HG03175 (cell line): ENCODE data around the gene MEPCE.
A peak's percentile ranks its signal among the peaks of the same experiment; 100 is the strongest.

ENCODE experiments used
- ATAC-seq: cut with Tn5 transposase; IDR thresholded peaks from one replicate; pipeline ENCODE4 v1.9.1; 2021; ENCODE audit warnings: mild to moderate bottlenecking, moderate library complexity; ENCODE audit not compliant: unreplicated experiment

Gene MEPCE

GRCh38 chr7:100406767-100407166 is 22.9 kb upstream of the MEPCE start:
- no peak for ATAC-seq

- no peak for ATAC-seq
These were observed 22.1 kb upstream of the MEPCE start for GRCh38 chr7:100407285-100408180.

DNA sequence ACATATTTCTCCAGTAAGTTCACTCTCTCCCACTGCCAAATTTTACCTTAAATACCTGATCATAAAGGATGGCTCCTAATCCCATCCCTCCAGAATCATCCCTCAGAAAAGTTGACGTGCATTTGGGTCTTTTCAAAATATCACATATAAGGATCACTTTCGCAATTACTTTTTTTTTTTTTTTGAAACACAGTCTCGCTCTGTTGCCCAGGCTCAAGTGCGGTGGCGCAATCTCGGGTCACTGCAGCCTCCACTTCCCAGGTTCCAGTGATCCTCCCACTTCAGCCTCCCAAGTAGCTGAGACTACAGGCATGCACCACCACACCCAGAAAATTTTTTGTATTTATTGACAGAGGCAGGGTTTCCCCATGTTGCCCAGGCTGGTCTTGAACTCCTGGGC is 18.5 kb upstream of the MEPCE start:
- ATAC-seq: no peak

GRCh38 chr7:100413346-100413745 is 16.3 kb upstream of the MEPCE start:
- no peak for ATAC-seq

DNA sequence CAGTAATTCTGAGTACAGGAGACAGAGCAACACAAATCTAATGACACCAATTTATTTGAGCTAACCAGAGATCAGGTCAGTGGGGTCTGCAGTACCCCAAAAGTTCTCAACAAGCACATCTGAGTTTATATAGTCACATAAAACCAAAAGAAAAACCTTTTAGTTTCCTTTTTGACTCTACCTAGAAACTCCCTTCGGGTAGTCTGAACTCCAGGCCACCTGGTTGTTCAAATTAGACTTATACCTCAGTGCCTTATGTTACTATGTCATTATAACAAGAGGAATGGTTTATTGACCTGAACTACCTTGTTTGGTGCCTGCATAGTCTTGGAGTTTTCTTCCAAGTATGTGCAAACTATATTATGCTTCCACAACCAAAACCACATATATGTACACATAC is 15.7 kb upstream of the MEPCE start:
- no peak for ATAC-seq

- ATAC-seq: no peak
These were observed 14.2 kb upstream of the MEPCE start for GRCh38 chr7:100415448-100415847.

GRCh38 chr7:100418930-100419659 is 10.5 kb upstream of the MEPCE start:
- no peak for ATAC-seq

- no peak for ATAC-seq
These were observed 9.9 kb upstream of the MEPCE start for GRCh38 chr7:100419660-100420226.

DNA sequence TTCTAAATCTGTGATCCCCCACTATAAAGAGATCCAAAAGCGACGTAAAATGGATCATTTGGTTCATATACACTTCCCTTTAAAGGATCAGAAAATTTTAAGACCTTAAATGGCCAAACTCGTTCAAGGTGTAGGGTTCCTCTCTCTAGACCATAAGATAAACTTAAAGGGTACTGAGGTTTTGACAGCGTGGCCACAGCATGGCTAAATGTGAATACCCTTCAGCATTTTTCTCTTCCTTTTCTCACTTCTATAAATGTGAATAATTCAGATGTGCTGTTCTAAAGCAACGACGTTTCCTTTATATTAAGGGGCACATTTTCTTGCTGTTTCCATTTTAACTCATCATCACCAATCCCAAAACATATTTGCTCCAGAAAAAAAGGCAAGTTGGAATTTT is 6.3 kb upstream of the MEPCE start:
- no peak for ATAC-seq

DNA sequence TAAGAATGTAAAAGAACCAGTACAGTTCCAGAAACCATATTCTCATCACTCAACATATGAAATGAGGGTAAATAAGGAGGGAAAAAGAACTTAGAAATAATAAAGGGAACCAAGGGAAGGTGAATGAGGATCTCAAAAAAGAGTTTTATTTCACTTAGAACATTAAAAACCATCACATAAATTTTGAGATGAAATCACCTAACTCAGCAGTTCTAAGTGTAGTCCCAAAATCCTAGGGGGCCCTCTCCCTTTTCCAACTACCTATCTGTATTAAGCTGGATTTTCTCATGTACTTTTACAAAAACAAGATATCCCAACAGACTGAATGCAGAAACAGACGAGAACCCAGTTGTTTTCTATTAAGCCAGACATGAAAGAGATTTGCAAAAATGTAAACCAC is 4.3 kb upstream of the MEPCE start:
- ATAC-seq: no peak

DNA sequence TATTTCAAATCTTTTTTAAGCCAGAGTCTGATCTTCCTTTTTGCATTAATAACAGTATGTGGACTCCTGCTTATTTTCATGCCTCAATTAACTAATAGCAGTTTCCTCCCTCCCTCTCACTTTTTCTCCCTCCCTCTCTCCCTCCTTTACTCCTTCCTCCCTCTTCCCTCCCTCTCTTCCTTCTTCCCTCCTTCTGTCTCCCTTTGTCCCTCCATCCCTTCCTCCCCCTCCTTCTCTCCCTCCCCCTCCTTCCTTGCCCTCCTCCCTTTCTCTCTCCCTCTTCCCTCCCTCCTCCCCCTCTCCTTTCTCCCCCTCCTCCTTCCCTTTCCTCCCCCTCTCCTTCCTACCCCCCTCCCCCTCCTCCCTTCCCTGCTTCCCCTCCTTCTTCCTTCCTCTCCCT is 3.1 kb upstream of the MEPCE start:
- no peak for ATAC-seq

DNA sequence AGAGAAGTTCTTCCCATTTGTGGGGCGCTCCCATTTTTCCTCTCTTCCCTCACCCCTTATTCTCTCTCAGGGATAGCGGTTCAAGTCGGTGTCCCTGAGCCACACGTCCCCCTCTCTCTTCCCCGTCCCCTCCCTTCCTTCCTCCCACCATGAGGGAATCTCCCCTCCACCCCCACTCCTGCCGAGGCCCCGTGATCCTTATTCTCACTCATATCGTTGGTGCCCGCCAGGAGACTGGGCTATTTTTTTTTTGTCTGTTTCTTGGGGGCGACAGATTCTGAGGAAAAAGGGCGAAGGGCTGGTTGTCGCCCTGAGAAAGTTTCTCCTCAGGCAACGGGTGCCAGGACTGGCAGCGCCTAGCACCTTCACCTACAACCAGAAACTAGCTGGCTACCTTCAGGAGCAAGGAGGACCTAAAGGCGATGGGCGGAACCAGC is 1.9 kb upstream of the MEPCE start:
- no peak for ATAC-seq

GRCh38 chr7:100428199-100428966 is 1.2 kb upstream of the MEPCE start, which contains the start of gene ZCWPW1:
Gene ZCWPW1 (minus strand): TSS chr7:100428703. CDS start chr7:100420649, 8,054 bp downstream.
- ATAC-seq: peak; percentile 39

- peak; percentile 57 for ATAC-seq
These were observed 529 bp upstream of the MEPCE start for GRCh38 chr7:100428967-100429636.

GRCh38 chr7:100430493-100431285 is 1.1 kb downstream of the MEPCE start:
- no peak for ATAC-seq

DNA sequence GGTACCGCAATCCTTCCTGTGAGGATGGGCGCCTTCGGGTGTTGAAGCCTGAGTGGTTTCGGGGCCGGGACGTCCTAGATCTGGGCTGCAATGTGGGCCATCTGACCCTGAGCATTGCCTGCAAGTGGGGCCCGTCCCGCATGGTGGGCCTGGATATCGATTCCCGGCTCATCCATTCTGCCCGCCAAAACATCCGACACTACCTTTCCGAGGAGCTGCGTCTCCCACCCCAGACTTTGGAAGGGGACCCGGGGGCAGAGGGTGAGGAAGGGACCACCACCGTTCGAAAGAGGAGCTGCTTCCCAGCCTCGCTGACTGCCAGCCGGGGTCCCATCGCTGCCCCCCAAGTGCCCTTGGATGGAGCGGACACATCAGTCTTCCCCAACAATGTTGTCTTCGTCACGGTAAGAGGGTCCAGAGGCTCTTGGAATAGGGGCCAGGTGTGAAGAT is 1.7 kb downstream of the MEPCE start:
- ATAC-seq: no peak

GRCh38 chr7:100432053-100432452 is 2.4 kb downstream of the MEPCE start:
- no peak for ATAC-seq

DNA sequence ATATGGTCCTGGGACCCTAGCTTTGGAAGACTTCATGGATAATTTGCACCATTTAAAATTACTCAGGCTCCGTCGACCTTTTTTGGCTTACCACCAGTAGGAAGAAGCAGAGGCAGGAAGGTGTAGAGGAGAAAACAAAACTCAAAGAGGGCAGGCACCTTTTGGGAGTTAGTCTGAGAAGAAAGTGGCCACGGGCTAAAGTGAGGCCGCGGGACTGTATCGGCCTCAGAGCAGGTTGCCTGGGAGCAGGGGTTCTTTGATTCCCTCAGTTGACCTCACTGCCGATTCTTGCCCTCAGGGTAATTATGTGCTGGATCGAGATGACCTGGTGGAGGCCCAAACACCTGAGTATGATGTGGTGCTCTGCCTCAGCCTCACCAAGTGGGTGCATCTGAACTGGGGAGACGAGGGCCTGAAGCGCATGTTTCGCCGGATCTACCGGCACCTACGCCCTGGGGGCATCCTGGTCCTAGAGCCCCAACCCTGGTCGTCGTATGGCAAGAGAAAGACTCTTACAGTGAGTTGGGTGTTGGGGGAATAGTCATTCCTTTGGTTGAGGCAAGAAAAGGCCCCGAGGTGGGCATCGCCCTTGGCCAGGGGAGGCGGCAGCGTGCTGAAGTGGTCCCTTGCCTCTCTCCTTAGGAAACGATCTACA is 3.1 kb downstream of the MEPCE start:
- no peak for ATAC-seq

DNA sequence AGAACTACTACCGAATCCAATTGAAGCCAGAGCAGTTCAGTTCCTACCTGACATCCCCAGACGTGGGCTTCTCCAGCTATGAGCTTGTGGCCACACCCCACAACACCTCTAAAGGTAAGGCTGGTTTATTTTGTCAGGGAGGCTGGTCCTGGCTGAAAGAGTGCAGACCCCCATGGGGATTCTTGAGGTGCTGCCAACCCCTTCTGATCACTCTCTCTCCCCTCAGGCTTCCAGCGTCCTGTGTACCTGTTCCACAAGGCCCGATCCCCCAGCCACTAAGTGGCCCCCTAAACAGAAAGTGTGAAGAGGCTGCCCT is 3.6 kb downstream of the MEPCE start:
- ATAC-seq: no peak
